Nephron (organoid): Measurements from ENCODE around the gene ECD.

Source experiments
- H3K27ac Mint-ChIP-seq, 3 experiments: 2 replicates each; pipeline ENCODE4 v1.8.0; 2020; ENCODE audit warnings: mixed read lengths in 3 of 3, mild to moderate bottlenecking in 2 of 3, moderate library complexity in 1 of 3
- H3K27me3 Mint-ChIP-seq: 2 replicates; pipeline ENCODE4 v1.8.0; 2021; ENCODE audit warnings: low read depth, mild to moderate bottlenecking, moderate library complexity, mixed read lengths
- H3K36me3 Mint-ChIP-seq: 2 replicates; pipeline ENCODE4 v1.8.0; 2020; ENCODE audit warnings: low read depth, mixed read lengths
- H3K4me1 Mint-ChIP-seq: 2 replicates; pipeline ENCODE4 v1.8.0; 2020; ENCODE audit warnings: mixed read lengths
- H3K4me3 Mint-ChIP-seq, 3 experiments: 2 replicates each; pipeline ENCODE4 v1.8.0; 2020; ENCODE audit warnings: mild to moderate bottlenecking in 3 of 3, mixed read lengths in 3 of 3, moderate library complexity in 2 of 3
- H3K9me3 Mint-ChIP-seq: 2 replicates; pipeline ENCODE4 v1.8.0; 2020; ENCODE audit warnings: mixed read lengths
- TF ChIP-seq, protein P1 (sequence below), 3 experiments: fragments of 200-600 bp; sonication (generic); IDR thresholded peaks; one replicate each; pipeline ENCODE4 v1.5.0; 2021; ENCODE audit warnings: antibody characterized with exemption in 3 of 3; ENCODE audit not compliant: unreplicated experiment in 3 of 3

ECD gene

DNA sequence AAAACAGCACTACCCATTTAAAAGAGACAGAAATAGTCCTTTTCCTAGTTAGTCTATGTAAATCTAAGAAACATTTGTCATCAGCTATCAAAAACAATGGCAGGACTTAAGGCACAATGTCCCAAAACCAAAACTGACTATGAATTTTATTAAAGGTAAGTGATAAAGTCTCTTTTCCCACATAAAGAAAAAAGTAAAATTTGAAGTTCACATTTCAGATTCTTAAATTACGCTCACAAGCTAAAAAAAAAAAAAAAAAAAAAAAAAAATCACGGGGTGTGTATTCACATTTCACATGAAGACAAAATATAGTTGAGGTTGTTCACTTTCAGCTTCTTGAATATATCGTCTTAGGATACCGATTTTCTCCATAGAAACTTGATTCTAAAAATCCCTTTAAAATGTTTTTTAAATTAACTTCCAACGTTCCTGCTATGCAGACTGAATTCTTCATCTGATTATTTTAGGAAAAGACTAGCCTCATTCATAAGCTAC is 72.8 kb downstream of the ECD start:
- Mint-ChIP-seq H3K4me3 (peak overlapping the region; percentile 93 to 96 (median 94)), H3K4me1 (peaks cover 48% of the 10 kb centered on the region), H3K27ac (peak overlapping the region; percentile 97 to 99 (median 98)), H3K36me3 (peaks cover 4% of the 10 kb centered on the region), H3K9me3 (no peaks in the 10 kb centered on the region), H3K27me3 (no peaks in the 10 kb centered on the region)
- TF ChIP-seq, protein P1, sequence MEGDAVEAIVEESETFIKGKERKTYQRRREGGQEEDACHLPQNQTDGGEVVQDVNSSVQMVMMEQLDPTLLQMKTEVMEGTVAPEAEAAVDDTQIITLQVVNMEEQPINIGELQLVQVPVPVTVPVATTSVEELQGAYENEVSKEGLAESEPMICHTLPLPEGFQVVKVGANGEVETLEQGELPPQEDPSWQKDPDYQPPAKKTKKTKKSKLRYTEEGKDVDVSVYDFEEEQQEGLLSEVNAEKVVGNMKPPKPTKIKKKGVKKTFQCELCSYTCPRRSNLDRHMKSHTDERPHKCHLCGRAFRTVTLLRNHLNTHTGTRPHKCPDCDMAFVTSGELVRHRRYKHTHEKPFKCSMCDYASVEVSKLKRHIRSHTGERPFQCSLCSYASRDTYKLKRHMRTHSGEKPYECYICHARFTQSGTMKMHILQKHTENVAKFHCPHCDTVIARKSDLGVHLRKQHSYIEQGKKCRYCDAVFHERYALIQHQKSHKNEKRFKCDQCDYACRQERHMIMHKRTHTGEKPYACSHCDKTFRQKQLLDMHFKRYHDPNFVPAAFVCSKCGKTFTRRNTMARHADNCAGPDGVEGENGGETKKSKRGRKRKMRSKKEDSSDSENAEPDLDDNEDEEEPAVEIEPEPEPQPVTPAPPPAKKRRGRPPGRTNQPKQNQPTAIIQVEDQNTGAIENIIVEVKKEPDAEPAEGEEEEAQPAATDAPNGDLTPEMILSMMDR (IDR thresholded peaks at IDR 0.05; ENCODE audit: unreplicated experiment in 3 of 3) = no peak

DNA sequence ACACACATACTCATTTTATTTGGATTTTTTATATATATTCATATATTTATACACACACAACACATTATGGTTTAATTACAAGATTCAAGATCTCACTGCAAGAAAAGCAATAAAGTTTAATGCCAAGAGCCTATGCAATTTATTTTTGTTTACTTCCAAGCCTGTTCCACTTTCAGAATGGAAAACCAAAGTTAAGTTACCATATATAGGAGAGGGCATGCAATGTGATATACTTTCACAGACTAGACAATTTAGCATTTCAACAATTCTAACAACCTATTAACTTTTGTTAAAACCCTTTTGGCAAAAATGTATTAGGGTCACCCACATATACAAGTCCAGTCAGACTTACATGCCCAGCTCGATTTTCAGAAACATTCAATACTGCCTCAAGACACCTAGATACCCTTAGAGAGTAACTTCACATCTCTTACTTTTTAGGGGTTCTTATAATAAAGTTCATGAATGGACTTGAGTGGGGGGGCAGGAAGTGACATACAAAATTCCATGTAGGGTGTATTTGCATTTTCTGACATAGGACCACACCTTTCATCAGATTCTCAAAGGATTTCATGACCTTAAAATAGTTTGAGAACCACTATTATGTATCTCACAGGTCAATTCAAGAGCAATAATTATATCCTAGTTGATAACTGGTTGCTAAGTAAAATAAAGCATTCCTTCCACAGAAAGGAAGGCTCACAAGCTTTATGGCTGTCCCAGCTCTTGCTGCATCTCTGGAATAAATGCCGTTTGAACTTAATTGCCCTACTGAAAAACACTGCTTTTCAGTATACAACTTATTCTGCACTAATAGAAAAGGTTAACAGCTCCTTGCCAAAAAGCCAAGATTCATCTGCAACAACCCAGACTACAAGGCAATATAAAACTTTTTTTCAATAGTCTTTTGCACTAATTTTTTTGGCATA is 73.6 kb downstream of the ECD start:
- Mint-ChIP-seq H3K9me3 (no peaks in the 10 kb centered on the region), H3K27me3 (no peaks in the 10 kb centered on the region), H3K4me3 (peak overlapping the region; percentile 93 to 96 (median 94)), H3K36me3 (peaks cover 4% of the 10 kb centered on the region), H3K27ac (peak overlapping the region; percentile 97 to 99 (median 98)), H3K4me1 (peaks cover 45% of the 10 kb centered on the region)
- TF ChIP-seq, protein P1 (IDR thresholded peaks at IDR 0.05; ENCODE audit: unreplicated experiment in 3 of 3) = no peak

DNA sequence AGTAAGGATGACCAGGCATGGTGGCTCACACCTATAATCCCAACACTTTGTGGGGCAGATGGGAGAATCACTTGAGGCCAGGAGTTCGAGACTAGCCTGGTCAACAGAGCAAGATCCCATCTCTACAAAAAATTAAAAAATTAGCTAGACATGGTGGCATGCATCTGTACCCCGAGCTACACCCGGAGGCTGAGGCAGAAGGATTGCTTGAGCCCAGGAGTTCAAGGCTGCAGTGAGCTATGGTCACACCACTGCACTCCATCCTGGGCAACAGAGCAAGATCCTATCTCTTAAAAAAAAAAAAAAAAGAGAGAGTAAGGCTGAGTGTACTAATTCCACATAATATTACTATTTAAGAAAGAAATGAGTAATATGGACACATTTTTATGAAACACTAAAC is 75.0 kb downstream of the ECD start:
- TF ChIP-seq, protein P1 (IDR thresholded peaks at IDR 0.05; ENCODE audit: unreplicated experiment in 3 of 3) = no peak
- Mint-ChIP-seq H3K36me3 (peaks cover 11% of the 10 kb centered on the region), H3K4me1 (peaks cover 39% of the 10 kb centered on the region), H3K9me3 (no peaks in the 10 kb centered on the region), H3K27ac (peak overlapping the region; percentile 37 to 65 (median 60)), H3K27me3 (no peaks in the 10 kb centered on the region), H3K4me3 (peak overlapping the region; percentile 77 to 80 (median 79))

DNA sequence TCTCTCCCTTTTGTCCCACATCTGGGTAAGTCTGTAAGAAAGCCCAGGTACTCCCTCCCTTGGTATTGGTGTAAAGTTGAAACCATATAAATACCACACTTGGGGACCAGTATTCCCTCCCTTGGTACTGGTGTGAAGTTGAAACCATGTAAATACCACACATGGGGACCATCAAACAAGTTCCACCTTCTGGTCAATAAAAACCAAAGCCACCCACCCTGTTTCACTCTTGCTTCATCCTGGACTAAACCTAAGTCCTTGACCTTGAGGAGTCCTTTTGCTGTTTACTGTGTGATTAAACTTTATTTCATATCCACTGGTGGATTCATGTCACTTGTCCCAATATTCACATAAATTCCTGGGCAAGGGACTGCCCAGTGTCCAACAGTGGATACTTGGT is 79.5 kb downstream of the ECD start:
- Mint-ChIP-seq H3K27me3 (no peaks in the 10 kb centered on the region), H3K36me3 (peaks cover 14% of the 10 kb centered on the region), H3K4me1 (peaks cover 20% of the 10 kb centered on the region), H3K4me3 (no peak overlapping the region), H3K27ac (no peak overlapping the region), H3K9me3 (no peaks in the 10 kb centered on the region)
- TF ChIP-seq, protein P1 (IDR thresholded peaks at IDR 0.05; ENCODE audit: unreplicated experiment in 3 of 3) = no peak

DNA sequence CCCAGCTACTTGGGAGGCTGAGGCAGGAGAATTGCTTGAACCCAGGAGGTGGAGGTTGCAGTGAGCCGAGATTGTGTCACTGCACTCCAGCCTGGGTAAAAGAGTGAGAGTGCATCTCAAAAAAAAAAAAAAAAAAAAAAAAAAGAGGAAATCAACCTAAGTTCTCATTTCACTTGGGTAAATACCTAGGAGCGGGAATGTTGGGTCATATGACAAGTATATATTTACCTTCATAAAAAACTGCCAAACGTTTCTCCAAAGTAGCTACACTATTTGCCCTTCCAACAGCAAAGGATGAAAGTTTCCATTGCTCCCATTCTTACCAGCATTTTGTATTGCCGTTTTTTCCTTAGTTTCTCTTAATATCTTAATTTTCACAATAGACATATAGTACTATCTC is 81.0 kb downstream of the ECD start:
- Mint-ChIP-seq H3K27me3 (no peaks in the 10 kb centered on the region), H3K27ac (no peak overlapping the region), H3K36me3 (peaks cover 12% of the 10 kb centered on the region), H3K9me3 (no peaks in the 10 kb centered on the region), H3K4me3 (no peak overlapping the region), H3K4me1 (peaks cover 22% of the 10 kb centered on the region)
- TF ChIP-seq, protein P1 (IDR thresholded peaks at IDR 0.05; ENCODE audit: unreplicated experiment in 3 of 3) = no peak
